NT2/D1 (cell line): ENCODE measurements around the gene SKOR2.

Experiments
- DNase-seq: peaks from one replicate; pipeline ENCODE4 v3.0.0-alpha.2; 2011; ENCODE audit warnings: low read depth, low spot score
- H3K27me3 ChIP-seq: 2 replicates; pipeline ENCODE4 v1.6.0; 2011; ENCODE audit warnings: mild to moderate bottlenecking; ENCODE audit not compliant: insufficient read length, insufficient read depth
- H3K36me3 ChIP-seq: 2 replicates; pipeline ENCODE4 v1.6.1; 2011; ENCODE audit warnings: mild to moderate bottlenecking, low read length, mixed read lengths; ENCODE audit not compliant: insufficient read depth, insufficient read length
- H3K4me1 ChIP-seq: 2 replicates; pipeline ENCODE4 v1.5.1; 2011; ENCODE audit not compliant: insufficient read depth, insufficient read length
- H3K4me3 ChIP-seq: 2 replicates; pipeline ENCODE4 v1.5.1; 2011; ENCODE audit warnings: low read depth; ENCODE audit not compliant: insufficient read length
- H3K9ac ChIP-seq: 2 replicates; pipeline ENCODE4 v1.6.0; 2011; ENCODE audit warnings: low read depth; ENCODE audit not compliant: insufficient read length
- H3K9me3 ChIP-seq: 2 replicates; pipeline ENCODE4 v1.5.1; 2011; ENCODE audit warnings: mild to moderate bottlenecking, low read length; ENCODE audit not compliant: insufficient read depth
- SUZ12 ChIP-seq: IDR thresholded peaks from 2 replicates; pipeline ENCODE4 v1.6.1; 2011; ENCODE audit not compliant: insufficient read length, insufficient read depth; ENCODE audit errors: extremely low read depth
- YY1 ChIP-seq: IDR thresholded peaks from 2 replicates; pipeline ENCODE4 v1.6.1; 2011; ENCODE audit not compliant: insufficient read length, insufficient read depth
- ZNF274 ChIP-seq: IDR thresholded peaks from 2 replicates; pipeline ENCODE4 v1.6.1; 2011; ENCODE audit warnings: mild to moderate bottlenecking, low read depth, low read length

SKOR2 gene

DNA sequence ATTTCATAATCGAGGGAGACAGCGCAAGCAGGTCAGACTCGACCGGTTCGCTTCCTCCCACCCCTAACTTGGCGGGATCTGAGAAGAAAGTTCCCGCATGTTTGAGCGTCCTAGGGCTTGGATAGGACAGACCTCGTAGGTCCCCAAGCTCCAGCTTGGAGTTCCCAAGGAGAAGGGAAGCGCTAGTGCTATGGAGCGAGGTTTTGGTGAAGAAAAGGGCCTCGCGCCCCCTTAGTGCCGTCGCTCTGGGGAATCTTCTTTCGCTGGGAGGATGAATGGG, 11.6 kb upstream of the SKOR2 start:
- peak overlapping the region; percentile 74 for H3K9ac ChIP-seq
- H3K36me3 ChIP-seq: no peaks in the 10 kb centered on the region
- TF ChIP-seq ZNF274 (no peak), SUZ12 (peak; percentile 87)
- no peaks in the 10 kb centered on the region for H3K9me3 ChIP-seq
- peaks cover 77% of the 10 kb centered on the region for H3K27me3 ChIP-seq
- H3K4me3 ChIP-seq: peak overlapping the region; percentile 66
- no peak for DNase-seq
- peaks cover 4% of the 10 kb centered on the region for H3K4me1 ChIP-seq

DNA sequence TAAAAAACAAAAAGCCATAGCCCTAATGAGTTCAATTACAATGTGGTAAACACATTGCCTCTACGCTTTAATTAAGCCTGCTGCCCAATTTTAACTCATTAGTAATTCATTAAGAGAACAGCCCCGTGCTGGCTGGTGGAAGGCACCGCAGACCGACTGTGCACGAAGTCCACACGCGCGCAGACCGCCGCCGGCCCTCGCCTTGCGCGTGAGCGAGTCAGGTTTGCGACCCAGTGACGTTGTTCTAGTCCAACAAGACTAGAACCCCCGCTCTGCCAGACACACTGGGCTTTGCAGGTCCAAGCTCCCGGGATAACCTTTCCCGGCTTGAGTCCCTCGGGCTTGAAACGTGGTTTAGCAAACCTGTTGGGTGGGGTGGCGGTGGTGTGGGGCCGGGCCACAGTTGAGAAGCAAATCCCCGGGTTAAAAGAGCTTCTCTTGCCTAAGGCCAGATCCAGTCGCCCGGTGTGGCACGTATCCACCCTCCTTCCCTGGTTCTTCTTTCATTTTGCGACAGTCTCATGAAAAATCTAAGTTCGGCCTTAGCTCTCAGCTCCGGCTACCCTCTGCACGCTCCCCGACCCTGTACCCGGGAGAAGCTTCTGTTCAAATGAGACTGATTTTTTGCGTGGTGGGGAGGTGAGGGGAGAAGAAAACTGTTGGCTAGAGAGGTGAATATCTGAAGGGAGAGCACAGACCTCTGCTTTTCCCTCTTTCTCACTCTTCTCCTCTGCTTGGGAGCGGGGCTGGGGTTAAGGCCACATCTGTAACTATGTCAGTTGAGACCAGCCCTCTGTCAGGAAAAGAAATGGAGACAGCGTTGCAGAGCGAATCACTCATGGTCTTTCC, 11.1 kb upstream of the SKOR2 start:
- TF ChIP-seq ZNF274: no peak
- TF ChIP-seq YY1: no peak
- TF ChIP-seq SUZ12: no peak
- no peaks in the 10 kb centered on the region for H3K36me3 ChIP-seq
- H3K9ac ChIP-seq: no peak overlapping the region
- H3K27me3 ChIP-seq: peaks cover 83% of the 10 kb centered on the region
- H3K4me1 ChIP-seq: peaks cover 4% of the 10 kb centered on the region
- DNase-seq: no peak
- no peaks in the 10 kb centered on the region for H3K9me3 ChIP-seq
- H3K4me3 ChIP-seq: peak overlapping the region; percentile 66

DNA sequence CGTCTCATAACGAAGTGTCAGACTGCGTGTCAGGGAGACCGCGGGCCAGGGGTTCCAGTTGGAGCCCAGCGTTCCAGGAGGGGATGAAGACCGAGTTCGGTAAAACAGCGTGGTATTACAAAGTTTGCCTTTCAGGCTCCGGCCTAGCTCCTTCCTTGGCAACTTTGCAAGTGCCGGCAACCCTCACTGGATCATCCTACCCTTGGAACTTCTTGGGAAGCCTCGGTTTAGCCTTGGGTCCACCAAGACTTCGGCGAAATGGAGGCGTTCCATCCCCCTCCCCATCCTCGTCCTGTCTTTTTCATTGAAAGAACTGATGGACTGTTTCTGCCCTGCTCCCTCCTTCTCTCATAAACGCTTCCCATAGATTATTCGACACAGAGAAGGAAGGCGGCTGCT, 10.4 kb upstream of the SKOR2 start:
- H3K9me3 ChIP-seq: no peaks in the 10 kb centered on the region
- no peak overlapping the region for H3K9ac ChIP-seq
- H3K27me3 ChIP-seq: peaks cover 89% of the 10 kb centered on the region
- TF ChIP-seq SUZ12: no peak
- TF ChIP-seq ZNF274: no peak
- TF ChIP-seq YY1: no peak
- H3K4me3 ChIP-seq: no peak overlapping the region
- no peaks in the 10 kb centered on the region for H3K36me3 ChIP-seq
- peaks cover 4% of the 10 kb centered on the region for H3K4me1 ChIP-seq
- no peak for DNase-seq

DNA sequence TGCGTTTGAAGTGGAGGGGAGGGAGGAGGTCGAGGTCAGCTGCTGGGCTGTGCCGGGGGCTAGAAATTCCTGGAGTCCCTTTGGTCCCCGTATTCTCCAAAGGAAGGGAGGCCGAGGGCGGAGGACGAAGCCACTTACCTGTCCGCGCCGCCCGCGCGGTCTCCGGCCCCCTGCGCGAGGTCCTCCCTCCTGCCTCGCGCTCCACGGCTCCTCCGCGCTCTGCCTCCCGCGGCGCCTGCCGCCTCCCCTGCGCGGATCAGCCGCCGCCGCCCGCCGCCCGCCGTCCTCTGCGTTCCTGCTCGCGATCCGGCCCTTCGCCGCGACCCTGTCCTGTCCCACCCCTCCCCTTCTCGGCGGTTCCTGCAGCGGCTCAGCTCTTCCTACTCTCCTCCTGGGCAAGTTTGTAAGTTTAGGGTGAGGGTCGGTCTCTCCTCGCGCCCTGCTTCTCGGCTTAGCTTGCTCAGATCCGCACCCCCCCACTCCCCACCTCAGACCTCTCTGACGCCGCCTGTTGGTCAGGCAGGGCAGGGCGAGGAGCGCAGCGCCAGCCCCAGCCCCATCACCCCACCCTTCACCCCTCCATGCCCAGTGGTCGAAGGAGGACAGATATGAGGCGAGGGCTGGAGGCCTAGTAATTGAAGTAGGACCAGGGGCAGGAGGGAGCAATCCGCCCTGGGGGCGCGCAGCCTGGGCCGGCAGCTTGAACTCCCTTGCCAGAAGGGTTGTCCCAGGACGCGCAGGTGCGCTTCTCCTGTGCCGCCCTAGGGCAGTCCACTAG, 9.7 kb upstream of the SKOR2 start:
- H3K4me1 ChIP-seq: peaks cover 4% of the 10 kb centered on the region
- H3K4me3 ChIP-seq: peak overlapping the region; percentile 21
- H3K9me3 ChIP-seq: no peaks in the 10 kb centered on the region
- no peak overlapping the region for H3K9ac ChIP-seq
- TF ChIP-seq YY1 (no peak), SUZ12 (peak; percentile 54)
- no peaks in the 10 kb centered on the region for H3K36me3 ChIP-seq
- DNase-seq: no peak
- H3K27me3 ChIP-seq: peaks cover 97% of the 10 kb centered on the region

DNA sequence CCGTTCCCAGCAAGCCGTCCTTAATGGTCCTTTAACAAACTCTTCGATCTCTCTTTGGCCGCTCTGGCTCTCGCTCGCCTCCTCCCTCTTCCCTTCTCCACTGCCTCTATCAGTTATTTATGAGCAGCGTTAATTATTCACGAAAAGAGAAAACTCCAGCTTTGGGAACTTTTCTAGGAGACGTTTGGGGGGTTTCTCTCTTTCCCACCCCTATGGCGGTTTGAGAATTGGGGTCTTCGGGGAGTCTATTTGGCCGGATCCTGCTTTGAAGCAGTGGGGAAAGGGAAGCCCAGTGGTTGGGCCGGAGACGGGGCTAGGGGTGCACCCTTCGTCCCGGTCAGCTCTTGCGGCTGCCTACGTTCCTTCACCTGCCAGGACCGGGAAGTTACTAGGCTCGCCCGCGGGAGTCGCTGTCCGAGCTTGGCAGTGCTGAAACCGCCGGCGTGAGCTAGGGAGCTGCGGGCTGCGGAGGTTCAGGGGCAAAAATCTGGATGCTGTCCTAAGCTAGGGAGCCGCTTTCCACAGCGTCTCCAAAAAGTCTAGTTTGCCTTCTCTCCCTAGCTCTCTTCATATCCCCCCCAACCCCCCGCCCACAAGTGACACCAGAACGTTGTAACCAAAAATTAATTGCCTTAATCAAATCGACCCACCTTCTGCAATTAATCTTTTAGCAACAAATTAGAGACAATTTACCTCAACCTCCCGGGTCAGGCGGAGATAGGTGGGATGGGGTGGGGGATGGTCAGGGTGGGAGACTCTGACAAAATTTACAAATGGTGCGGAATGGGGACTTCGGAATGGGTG, 8.9 kb upstream of the SKOR2 start:
- TF ChIP-seq SUZ12 (no peak), ZNF274 (no peak), YY1 (no peak)
- no peak for DNase-seq
- Histone ChIP-seq H3K4me1 (peaks cover 4% of the 10 kb centered on the region), H3K36me3 (no peaks in the 10 kb centered on the region), H3K27me3 (peaks cover 99% of the 10 kb centered on the region), H3K9me3 (no peaks in the 10 kb centered on the region), H3K4me3 (peak overlapping the region; percentile 21), H3K9ac (no peak overlapping the region)

DNA sequence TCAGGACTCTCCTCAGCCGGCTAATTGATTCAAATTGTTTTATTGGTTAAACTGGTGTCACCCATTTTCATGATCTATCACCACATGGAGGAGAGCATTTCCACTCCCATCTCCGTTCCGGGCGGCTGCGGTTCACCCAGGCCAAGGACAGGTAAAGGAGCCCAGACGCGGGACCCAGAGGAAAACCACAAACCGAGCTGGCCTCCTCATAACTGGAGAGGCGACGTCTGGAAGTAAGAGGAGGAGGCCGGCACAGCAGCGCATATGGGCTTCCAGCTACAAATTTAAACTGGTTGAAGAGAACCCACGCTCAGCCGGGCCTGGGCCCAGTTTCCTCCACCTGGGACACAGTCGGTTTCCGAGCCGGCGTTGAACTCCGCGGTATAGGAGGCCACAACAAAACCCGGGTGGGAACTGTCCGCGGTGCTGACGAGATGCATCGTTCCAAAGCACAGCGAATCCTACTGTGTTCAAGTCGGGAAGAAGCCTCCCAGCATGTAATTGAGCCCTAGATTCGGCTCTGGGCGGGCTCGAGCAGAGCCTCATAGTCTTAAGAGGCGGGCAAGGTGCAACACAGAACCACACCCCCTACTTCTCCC, 3.0 kb upstream of the SKOR2 start:
- no peak overlapping the region for H3K9ac ChIP-seq
- DNase-seq: peak; percentile 57
- peaks cover 100% of the 10 kb centered on the region for H3K27me3 ChIP-seq
- TF ChIP-seq YY1: no peak
- no peak for TF ChIP-seq ZNF274
- no peak for TF ChIP-seq SUZ12
- H3K4me1 ChIP-seq: no peaks in the 10 kb centered on the region
- no peaks in the 10 kb centered on the region for H3K9me3 ChIP-seq
- H3K4me3 ChIP-seq: no peak overlapping the region
- no peaks in the 10 kb centered on the region for H3K36me3 ChIP-seq

DNA sequence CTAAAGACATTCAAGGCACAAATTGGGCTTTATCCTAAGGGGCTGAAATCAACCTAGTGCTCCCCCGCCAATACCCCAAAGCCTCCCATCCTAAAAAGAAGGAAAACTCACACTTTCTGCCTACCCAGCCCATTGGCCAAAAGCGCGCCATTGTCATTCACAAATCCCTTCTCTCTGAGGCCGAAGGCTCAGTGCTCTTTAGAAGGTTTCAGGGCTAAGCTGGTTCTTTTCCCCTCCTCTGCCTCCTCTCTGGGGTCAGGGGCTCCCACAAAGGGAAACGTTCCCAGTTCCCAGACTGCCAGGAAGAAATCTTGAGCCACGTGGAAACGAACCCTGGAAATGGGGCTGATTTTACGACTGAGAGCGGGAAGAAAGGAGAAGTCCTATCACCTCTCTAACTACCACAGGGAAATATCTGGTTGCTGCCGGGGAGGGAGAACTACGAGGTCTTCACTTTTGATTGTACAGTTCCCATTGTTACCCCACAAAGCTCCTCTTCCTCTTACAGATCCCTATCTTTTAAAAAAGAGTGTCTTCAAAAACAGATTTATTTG, 1.7 kb upstream of the SKOR2 start:
- no peak for DNase-seq
- Histone ChIP-seq H3K27me3 (peaks cover 100% of the 10 kb centered on the region), H3K4me1 (peaks cover 2% of the 10 kb centered on the region), H3K36me3 (no peaks in the 10 kb centered on the region), H3K9me3 (peaks cover 11% of the 10 kb centered on the region; the same call in 1 of the 2 replicates), H3K4me3 (no peak overlapping the region), H3K9ac (no peak overlapping the region)
- TF ChIP-seq ZNF274 (no peak), SUZ12 (no peak), YY1 (no peak)
